ENCODE measurements around the gene CHMP6. TPM values are rescaled to one million over a fixed set of nuclear protein-coding genes. Genes with fewer than 3 reads are reported as not detected.

CHMP6 gene
- total and polyA plus RNA-seq, 2 donors = 13.1 to 36.2 TPM

DNA sequence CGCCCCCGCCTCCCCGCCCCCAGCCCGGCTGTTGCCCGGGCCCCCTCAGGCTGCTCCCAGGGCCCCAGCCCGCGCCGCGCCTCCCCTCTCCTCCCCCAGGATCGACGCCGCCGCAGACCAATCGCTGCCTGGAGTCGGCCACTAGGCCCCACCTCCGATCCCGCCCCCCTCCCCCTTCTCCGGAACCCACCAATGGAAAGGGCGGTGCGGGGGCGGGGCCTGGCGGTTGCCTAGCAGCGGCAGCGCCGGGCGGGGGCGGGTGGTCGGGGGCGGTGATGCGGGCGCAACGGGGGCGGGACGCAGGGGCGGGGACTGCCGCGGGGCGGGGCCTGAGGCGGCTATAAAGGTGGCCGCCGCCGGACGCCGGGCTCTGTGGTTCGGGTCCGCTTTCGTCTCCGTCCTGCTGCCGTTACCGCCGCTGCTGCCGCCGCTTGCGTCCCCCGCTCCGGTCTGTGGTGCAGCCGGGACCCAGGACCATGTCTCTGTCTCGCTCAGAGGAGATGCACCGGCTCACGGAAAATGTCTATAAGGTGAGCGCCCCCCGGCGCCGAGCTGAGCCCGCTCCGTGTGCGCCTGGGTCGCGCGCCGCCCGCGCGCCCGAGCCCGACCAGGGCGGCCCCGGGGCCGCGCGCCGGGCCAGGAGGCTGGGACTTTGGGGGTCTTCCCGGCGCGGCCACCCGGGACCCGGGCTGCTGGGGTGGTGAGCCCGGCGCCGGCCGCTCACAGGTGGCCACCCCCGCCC is 43.3 kb downstream of the CHMP6 start, which contains the start of gene BAIAP2:
TSS of gene BAIAP2 (plus strand) at position 373 of the 742 bp plus-strand sequence. CDS start at position 477, 104 bp downstream.
- DNase-seq (ENCODE audit: extremely low spot score) = peak; percentile 88
- H3K4me3 ChIP-seq (ENCODE audit: low read depth, low read length) = peak within 1 kb of the TSS; percentile 79
- H3K36me3 ChIP-seq (ENCODE audit: insufficient read depth) = no peaks in the 10 kb centered on the region
- no peaks in the 10 kb centered on the region for H3K4me1 ChIP-seq (ENCODE audit: insufficient read depth)
- WGBS = under 1% methylated on average over 91 of the region's 92 CpGs
- no peak within 1 kb of the TSS for H3K27ac ChIP-seq (ENCODE audit: low read depth)

DNA sequence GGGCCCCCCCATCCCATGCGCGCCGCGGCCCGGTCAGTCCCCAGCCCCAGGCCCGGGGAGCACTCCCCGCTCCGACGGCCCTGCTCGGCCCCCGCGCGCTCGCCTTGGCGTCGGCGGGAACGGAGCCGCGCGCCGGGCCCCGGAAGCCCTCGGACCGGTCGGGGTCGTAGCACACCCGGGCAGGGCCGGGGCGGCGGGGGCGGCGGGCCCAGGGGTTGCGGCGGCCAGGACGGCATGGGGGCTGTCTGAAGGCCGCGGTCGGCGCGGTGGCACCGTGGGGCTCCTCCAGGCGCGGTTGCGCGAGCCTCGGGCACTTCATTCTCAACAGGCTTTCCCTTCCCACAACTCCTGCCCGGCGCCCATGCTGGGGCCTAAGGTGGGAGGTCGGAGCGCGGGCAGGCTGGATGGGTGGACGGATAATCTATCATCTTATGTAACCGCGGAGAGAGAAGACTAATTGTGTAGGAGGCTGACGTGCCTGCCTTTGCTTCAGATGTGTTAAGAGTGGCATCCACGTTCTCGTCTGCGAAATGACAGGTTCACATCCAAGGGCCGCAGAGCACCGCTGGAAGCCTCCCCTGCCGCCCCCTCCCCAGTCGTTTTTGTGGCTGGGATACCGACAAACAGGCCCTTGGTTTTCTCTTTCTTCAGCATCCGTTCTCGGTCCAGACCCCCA is 44.0 kb downstream of the CHMP6 start:
- Histone ChIP-seq H3K27ac (ENCODE audit: low read depth) (no peak overlapping the region), H3K36me3 (ENCODE audit: insufficient read depth) (no peaks in the 10 kb centered on the region), H3K4me3 (ENCODE audit: low read depth, low read length) (peak overlapping the region; percentile 79), H3K4me1 (ENCODE audit: insufficient read depth) (no peaks in the 10 kb centered on the region)
- no peak for DNase-seq (ENCODE audit: extremely low spot score)
- 13% methylated on average over 66 of the region's 66 CpGs for WGBS

DNA sequence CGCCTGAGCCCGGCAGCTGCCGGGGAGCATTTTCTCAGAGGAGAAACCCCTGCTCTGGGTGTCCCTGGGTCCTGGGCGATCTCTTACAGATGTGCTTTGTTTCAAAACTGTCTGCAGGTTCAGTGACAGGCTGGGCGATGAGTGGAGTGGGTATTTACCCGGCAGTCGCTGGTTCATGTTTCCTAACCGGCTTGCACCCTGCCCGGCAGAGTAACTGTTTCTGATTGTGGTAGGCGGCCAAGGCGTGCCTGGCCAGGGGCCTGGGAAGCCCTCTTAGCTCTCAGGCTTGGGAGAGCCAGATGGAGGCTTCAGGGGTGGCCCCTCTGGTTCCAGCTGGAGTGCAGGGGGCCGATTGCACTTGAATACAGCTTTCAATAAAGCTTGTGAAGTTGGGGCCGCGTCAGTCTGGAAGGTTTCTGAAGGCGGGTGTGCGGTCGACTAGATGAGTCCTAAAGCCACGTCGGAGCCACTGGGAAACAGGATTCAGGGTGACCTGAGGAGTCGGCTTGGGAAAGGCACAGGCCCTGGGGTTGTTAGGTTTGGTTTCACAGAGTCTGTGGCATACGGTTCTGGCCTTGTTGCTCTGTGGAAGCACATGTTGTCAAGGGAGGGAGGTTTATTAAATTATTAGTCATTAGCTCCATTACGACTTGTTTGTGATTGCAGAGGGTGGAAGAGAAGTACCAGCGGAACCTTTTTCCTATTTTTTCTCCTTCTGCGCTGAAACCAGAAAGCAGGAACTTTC is 44.7 kb downstream of the CHMP6 start:
- peak overlapping the region; percentile 79 for H3K4me3 ChIP-seq (ENCODE audit: low read depth, low read length)
- H3K36me3 ChIP-seq (ENCODE audit: insufficient read depth) = no peaks in the 10 kb centered on the region
- H3K4me1 ChIP-seq (ENCODE audit: insufficient read depth) = no peaks in the 10 kb centered on the region
- no peak overlapping the region for H3K27ac ChIP-seq (ENCODE audit: low read depth)
- 77% methylated on average over 24 of the region's 24 CpGs for WGBS
- no peak for DNase-seq (ENCODE audit: extremely low spot score)

DNA sequence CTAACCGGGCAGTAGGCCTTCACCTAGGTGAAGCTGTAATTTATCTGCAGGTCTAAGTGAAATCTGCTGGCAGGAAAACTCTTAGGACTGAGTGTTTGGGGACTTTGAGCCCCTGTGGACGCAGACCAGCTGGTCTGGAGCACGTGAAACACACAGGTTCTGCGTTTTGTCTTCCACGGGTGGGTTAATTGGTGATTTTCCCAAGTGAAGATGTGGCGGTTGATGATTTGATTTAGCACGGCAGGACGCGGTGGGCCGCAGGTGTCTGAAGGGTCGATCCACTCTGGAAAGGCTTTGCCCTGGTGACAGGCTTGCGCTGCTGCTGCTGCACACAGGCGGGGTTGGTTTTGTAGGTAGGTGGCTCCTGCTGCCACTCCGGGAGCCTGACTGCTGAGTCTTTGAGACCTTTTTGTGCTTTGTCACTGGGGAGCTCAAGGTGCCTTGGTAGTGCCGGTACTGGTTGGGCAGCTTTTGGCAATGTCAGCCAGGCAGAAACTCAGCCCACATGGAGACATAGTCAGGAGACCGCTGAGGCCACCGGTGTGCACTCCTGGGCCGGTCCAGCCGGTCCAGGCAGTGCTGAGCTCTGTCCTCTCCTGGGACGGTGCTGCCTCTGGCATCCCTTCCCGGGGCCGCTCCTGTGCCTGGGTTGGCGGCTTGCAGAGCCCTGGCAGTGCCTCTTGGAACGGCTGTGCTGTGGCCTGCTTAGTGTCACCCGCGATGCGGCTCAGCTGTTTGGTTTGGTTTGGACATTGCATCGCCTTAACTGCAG is 45.6 kb downstream of the CHMP6 start:
- DNase-seq (ENCODE audit: extremely low spot score) = no peak
- no peak overlapping the region for H3K4me3 ChIP-seq (ENCODE audit: low read depth, low read length)
- H3K4me1 ChIP-seq (ENCODE audit: insufficient read depth) = no peaks in the 10 kb centered on the region
- peak overlapping the region; percentile 69 for H3K27ac ChIP-seq (ENCODE audit: low read depth)
- H3K36me3 ChIP-seq (ENCODE audit: insufficient read depth) = no peaks in the 10 kb centered on the region
- 79% methylated on average over 28 of the region's 28 CpGs for WGBS

DNA sequence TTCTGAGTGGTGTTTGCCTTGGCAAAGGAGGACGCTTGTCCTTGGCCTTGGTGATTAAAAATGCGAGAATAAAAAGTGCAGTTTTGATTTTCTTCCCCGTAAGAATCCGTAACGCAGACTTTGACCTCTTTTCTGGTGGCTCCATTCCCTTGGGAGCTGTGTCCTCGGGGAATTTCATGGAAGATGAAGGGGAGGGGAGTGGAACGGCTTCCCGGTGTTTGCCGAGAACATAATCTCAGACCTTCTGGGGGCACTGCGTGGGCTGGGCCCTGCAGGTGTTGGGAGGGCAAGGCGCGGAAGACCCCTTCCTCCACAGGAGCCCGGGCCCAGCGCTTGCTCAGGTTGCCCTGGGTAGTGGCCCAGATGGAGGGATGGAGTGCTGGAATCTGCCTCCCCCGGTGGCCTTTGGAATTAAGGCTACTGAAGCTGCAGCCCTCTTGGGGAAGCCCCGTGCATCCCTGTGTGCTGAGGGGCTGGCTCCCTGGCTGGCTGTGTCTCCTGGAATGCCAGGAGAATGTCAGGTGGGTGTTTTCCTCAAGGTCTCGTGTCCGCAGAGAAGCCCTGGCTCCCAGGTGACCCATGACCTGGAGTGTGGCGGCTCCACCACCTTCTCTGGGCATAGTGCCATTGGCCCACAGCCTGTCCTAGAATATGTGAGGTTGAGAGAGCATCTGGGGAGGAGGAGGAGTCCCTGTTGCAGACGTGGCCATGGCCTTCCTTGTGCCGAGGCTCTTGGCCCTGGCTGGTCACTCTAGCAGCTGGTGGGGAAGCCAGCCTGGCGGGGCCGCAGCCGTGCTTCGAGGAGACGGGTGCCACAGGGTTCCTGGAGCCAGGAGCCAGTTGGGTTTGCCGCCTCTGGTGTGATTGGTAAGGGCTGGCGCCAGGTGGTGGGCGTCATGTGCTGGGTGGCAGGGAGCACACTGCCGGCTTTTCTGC is 46.4 kb downstream of the CHMP6 start:
- no peak overlapping the region for H3K4me3 ChIP-seq (ENCODE audit: low read depth, low read length)
- no peak overlapping the region for H3K27ac ChIP-seq (ENCODE audit: low read depth)
- WGBS = 77% methylated on average over 30 of the region's 30 CpGs
- H3K36me3 ChIP-seq (ENCODE audit: insufficient read depth) = no peaks in the 10 kb centered on the region
- no peak for DNase-seq (ENCODE audit: extremely low spot score)
- no peaks in the 10 kb centered on the region for H3K4me1 ChIP-seq (ENCODE audit: insufficient read depth)

DNA sequence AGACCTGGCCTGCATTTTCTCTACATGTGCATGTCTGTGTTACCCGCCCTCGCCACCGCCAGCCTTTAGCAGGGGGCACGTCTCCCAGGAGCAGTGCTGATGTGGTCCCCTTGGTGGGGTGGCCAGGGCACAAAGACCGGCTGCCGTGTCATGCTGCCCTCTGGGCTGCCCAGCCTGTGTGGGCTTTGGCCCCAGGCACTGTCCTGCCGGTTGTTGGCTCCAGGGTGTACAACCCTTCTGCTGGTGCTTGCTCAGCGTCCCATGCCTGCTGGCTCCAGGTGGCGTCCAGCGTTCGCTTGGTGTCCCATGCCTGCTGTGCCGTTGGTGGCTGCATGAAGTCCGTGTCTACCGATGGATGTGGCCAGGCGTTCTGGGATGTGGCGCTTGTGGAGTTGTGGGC is 47.5 kb downstream of the CHMP6 start:
- DNase-seq (ENCODE audit: extremely low spot score) = no peak
- no peak overlapping the region for H3K4me3 ChIP-seq (ENCODE audit: low read depth, low read length)
- no peak overlapping the region for H3K27ac ChIP-seq (ENCODE audit: low read depth)
- no peaks in the 10 kb centered on the region for H3K36me3 ChIP-seq (ENCODE audit: insufficient read depth)
- no peaks in the 10 kb centered on the region for H3K4me1 ChIP-seq (ENCODE audit: insufficient read depth)
- WGBS = 90% methylated on average over 16 of the region's 16 CpGs

DNA sequence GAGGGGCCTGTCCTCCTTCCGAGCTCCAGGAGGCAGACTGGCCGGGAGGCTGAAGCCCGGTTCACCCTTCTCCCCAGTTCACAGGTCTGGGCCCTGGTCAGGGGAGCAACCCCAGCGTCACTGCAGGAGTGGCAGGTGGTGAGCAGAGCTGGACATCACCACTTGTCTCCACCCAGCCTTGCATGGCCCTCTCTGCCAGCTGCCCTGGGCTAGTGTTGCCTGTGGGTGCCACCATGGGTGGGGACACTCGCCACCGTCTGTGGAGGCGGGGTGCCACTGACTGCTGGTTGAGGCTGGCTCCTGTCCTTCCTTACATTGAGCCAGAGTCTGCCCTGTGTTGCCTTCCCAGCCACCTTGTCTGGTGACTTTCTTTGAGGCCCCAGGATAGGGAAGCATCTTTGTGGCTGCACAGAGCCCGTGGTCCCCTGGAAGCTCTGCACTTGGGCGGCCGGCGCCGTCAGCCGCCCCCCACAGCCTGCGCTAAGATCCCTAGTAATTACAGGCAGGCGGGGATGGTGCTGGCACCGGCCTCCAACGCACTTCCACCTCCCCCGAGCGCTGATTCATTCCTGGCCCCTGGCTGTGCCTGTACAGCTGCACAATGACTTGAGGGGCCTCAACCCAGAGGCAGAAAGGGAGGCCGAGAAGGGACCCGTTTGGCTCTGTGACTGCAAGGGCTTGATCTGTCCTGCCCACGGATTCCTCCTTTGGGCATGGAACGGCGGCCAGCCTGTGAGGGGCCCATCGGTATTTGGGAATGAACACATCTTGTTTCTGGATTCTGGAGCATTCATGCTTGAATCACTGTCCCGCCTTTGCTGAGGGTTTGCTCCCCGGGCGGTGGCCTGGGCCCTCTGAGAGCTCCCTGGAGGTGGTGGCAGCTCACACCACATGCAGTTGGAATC is 48.5 kb downstream of the CHMP6 start:
- Histone ChIP-seq H3K4me1 (ENCODE audit: insufficient read depth) (peaks cover 1% of the 10 kb centered on the region), H3K4me3 (ENCODE audit: low read depth, low read length) (no peak overlapping the region), H3K27ac (ENCODE audit: low read depth) (no peak overlapping the region), H3K36me3 (ENCODE audit: insufficient read depth) (no peaks in the 10 kb centered on the region)
- no peak for DNase-seq (ENCODE audit: extremely low spot score)
- 63% methylated on average over 28 of the region's 28 CpGs for WGBS

DNA sequence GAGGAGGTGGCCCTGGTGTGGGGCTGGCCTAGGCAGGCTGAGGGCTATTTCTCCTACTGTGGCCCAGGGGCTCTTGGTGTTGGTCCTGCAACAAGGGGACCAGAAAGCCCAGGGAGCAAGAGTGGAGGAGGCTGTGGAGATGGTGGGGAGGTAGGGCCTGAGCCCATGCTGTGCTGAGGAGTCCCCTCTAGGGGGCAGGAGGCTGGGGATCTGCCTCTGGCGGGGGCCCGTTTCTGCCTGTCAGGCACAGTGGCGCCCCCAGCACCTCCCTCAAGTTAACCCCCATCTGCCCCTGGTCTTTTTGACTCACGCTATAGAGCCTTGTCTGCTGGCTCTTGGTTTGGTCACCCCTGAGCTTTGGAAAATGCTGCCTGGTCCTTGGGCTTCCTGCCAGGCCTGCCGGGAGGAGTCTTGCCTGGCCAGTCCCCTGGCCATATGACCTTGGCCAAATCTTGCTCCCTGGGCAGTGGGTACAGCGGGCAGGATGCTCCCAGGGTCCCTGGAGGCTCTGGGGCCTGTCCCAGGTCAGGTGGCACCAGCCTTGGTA is 49.2 kb downstream of the CHMP6 start:
- Histone ChIP-seq H3K4me1 (ENCODE audit: insufficient read depth) (peaks cover 1% of the 10 kb centered on the region), H3K27ac (ENCODE audit: low read depth) (no peak overlapping the region), H3K4me3 (ENCODE audit: low read depth, low read length) (no peak overlapping the region), H3K36me3 (ENCODE audit: insufficient read depth) (no peaks in the 10 kb centered on the region)
- no peak for DNase-seq (ENCODE audit: extremely low spot score)
- 56% methylated on average over 6 of the region's 6 CpGs for WGBS

DNA sequence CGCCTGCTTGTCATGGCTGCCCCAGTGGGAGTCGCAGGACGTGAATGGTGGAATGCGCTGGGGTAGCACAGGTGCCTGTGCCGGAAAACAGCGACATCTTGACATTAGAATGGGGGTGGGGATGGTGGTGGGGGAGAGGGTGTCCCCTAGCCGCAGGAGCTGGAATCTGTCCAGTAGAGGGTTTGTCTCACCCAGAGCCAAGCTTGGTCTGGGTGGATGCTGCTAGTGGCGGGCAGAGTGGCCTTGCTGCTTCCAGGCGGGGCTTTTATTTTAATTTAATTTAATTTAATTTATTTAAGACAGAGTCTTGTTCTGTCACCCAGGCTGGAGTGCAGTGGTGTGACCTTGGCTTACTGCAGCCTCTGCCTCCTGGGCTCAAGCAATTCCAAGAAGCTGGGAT is 51.0 kb downstream of the CHMP6 start:
- Histone ChIP-seq H3K4me3 (ENCODE audit: low read depth, low read length) (no peak overlapping the region), H3K36me3 (ENCODE audit: insufficient read depth) (no peaks in the 10 kb centered on the region), H3K4me1 (ENCODE audit: insufficient read depth) (peaks cover 1% of the 10 kb centered on the region), H3K27ac (ENCODE audit: low read depth) (no peak overlapping the region)
- 97% methylated on average over 9 of the region's 9 CpGs for WGBS
- no peak for DNase-seq (ENCODE audit: extremely low spot score)

DNA sequence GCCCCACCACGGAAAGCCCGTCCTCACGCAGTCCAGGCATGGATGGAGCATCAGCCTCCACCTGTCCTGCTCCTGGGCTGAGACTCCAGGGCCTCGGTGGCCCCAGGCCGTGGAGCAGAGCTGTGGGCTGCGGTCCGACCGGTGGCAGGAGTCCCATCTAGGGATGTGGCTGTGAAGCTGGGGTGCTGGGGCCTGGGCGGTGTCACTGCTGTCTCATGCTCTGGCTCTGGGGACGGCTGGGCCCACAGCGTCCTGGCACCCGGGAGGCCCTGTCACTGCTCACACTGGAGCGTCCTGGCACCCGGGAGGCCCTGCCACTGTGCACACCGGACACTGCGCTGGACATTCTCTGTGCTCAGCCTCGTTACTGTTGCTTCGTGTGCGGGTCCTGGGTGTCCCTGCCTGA is 51.7 kb downstream of the CHMP6 start:
- Histone ChIP-seq H3K27ac (ENCODE audit: low read depth) (peak overlapping the region; percentile 23), H3K36me3 (ENCODE audit: insufficient read depth) (no peaks in the 10 kb centered on the region), H3K4me1 (ENCODE audit: insufficient read depth) (peaks cover 1% of the 10 kb centered on the region), H3K4me3 (ENCODE audit: low read depth, low read length) (no peak overlapping the region)
- DNase-seq (ENCODE audit: extremely low spot score) = no peak
- 88% methylated on average over 19 of the region's 19 CpGs for WGBS

DNA sequence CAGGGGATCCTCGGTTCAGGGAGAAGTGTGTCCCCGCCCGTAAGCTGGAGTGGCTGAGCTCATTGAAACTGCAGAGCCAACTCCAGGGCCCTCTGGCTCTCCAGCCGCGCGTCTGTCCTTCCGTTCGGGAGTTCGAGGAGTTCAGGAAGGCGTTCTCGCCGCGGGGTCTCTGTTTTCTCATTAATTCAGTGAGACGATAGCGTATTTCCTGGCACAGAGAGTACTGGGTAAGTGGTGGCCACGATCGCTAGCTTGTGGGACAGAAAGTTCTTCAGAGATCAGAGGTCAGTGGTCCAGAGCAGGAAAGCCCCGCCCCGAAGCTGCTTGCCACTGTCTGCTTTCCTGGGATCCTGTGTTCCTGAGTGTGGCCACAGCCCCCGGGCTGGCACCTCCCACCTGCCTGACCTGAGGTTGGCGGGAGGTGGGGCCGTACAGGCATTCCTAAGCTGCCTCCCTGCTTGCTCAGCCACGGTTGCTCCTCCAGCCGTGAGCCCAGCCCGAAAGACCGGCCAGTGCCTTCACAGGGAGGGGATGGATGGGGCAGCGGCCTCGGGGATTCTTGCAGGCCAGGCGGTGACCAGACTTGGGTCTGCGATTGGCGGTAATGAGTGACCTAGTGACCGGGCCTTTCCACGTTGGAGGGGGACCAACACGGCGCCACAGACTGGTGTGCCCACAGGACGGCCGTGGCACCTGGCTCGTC is 52.2 kb downstream of the CHMP6 start:
- no peak overlapping the region for H3K4me3 ChIP-seq (ENCODE audit: low read depth, low read length)
- WGBS = 72% methylated on average over 38 of the region's 38 CpGs
- no peaks in the 10 kb centered on the region for H3K36me3 ChIP-seq (ENCODE audit: insufficient read depth)
- peak overlapping the region; percentile 26 for H3K27ac ChIP-seq (ENCODE audit: low read depth)
- H3K4me1 ChIP-seq (ENCODE audit: insufficient read depth) = peaks cover 1% of the 10 kb centered on the region
- DNase-seq (ENCODE audit: extremely low spot score) = no peak
